ENCODE measurements around the gene MYO7B. TPM values are rescaled to one million over a fixed set of nuclear protein-coding genes. Genes with fewer than 3 reads are reported as not detected.

MYO7B gene
- total and polyA plus RNA-seq, 7 donors, result 0.28 to 0.61 (median 0.49) TPM

GRCh38 chr2:127634066-127634617 lies 98.7 kb downstream of the MYO7B start:
- WGBS, 3 donors, result 51 to 54% (median 52%) methylated on average over 16 of the region's 16 CpGs
- no peaks in the 10 kb centered on the region for H3K27me3 ChIP-seq (ENCODE audit: insufficient read depth in 3 of 3, low read length in 2 of 3)
- intact Hi-C loops (cut with DNase I), result no loop called here

GRCh38 chr2:127634626-127635379 lies 99.3 kb downstream of the MYO7B start:
- H3K4me3 ChIP-seq, result no peak overlapping the region
- H3K4me1 ChIP-seq, result peaks cover 18% of the 10 kb centered on the region
- no peaks in the 10 kb centered on the region for H3K27me3 ChIP-seq (ENCODE audit: insufficient read depth in 3 of 3, low read length in 2 of 3)
- no peaks in the 10 kb centered on the region for H3K36me3 ChIP-seq (ENCODE audit: insufficient read depth in 1 of 2, low read depth in 1 of 2)
- DNase-seq (peak; percentile 7 to 43), ATAC-seq (no peak)
- no peak overlapping the region for H3K27ac ChIP-seq
- intact Hi-C loops (cut with DNase I), result no loop called here
- no peaks in the 10 kb centered on the region for H3K9me3 ChIP-seq
- no peak for TF ChIP-seq CTCF (IDR thresholded peaks at IDR 0.05)
- WGBS, 3 donors, result 89 to 93% (median 91%) methylated on average over 17 of the region's 17 CpGs

More at GRCh38 chr2:127634066-127634617, 98.7 kb downstream of the MYO7B start:
- TF ChIP-seq CTCF (IDR thresholded peaks at IDR 0.05), result no peak
- H3K9me3 ChIP-seq, result no peaks in the 10 kb centered on the region
- H3K4me1 ChIP-seq, result peaks cover 18% of the 10 kb centered on the region
- ATAC-seq (no peak), DNase-seq (peak; percentile 19 to 53)
- no peak overlapping the region for H3K4me3 ChIP-seq
- no peak overlapping the region for H3K27ac ChIP-seq
- no peaks in the 10 kb centered on the region for H3K36me3 ChIP-seq (ENCODE audit: insufficient read depth in 1 of 2, low read depth in 1 of 2)

GRCh38 chr2:127635380-127636237 lies 100.1 kb downstream of the MYO7B start:
- no peak for TF ChIP-seq CTCF (IDR thresholded peaks at IDR 0.05)
- Histone ChIP-seq H3K4me1 (peaks cover 18% of the 10 kb centered on the region), H3K36me3 (ENCODE audit: insufficient read depth in 1 of 2, low read depth in 1 of 2) (no peaks in the 10 kb centered on the region), H3K4me3 (no peak overlapping the region), H3K27ac (no peak overlapping the region), H3K9me3 (no peaks in the 10 kb centered on the region), H3K27me3 (ENCODE audit: insufficient read depth in 3 of 3, low read length in 2 of 3) (no peaks in the 10 kb centered on the region)
- peak in 1 of 2 donors; percentile 12 for DNase-seq
- WGBS, 3 donors, result 94 to 96% (median 94%) methylated on average over 18 to 19 of the region's 19 CpGs
- ATAC-seq, result no peak
- intact Hi-C loops (cut with DNase I), result no loop called here

GRCh38 chr2:127636248-127637235 lies 101.1 kb downstream of the MYO7B start:
- WGBS, 3 donors, result 91 to 93% (median 93%) methylated on average over 31 to 33 of the region's 33 CpGs
- H3K4me3 ChIP-seq, result no peak overlapping the region
- H3K27me3 ChIP-seq (ENCODE audit: insufficient read depth in 3 of 3, low read length in 2 of 3), result no peaks in the 10 kb centered on the region
- H3K9me3 ChIP-seq, result no peaks in the 10 kb centered on the region
- TF ChIP-seq CTCF (IDR thresholded peaks at IDR 0.05), result no peak
- intact Hi-C loops (cut with DNase I), result no loop called here
- H3K4me1 ChIP-seq, result peaks cover 18% of the 10 kb centered on the region
- ATAC-seq (no peak), DNase-seq (peak in 1 of 2 donors; percentile 16)
- H3K36me3 ChIP-seq (ENCODE audit: insufficient read depth in 1 of 2, low read depth in 1 of 2), result no peaks in the 10 kb centered on the region
- peak overlapping the region; percentile 60 for H3K27ac ChIP-seq

Data from psoas muscle (tissue), 8 donors.